SW480 (cell line): Measurements from ENCODE around the gene NTNG2.
"Not testable (repeated sequence)": the region's sequence is repeated elsewhere in the genome, so short reads cannot be mapped to it uniquely, and the experiment has no call there.

ENCODE experiments used
- DNase-seq: peaks from one replicate; pipeline ENCODE4 v3.0.0-alpha.2; 2016; ENCODE audit warnings: low spot score

Gene NTNG2

DNA sequence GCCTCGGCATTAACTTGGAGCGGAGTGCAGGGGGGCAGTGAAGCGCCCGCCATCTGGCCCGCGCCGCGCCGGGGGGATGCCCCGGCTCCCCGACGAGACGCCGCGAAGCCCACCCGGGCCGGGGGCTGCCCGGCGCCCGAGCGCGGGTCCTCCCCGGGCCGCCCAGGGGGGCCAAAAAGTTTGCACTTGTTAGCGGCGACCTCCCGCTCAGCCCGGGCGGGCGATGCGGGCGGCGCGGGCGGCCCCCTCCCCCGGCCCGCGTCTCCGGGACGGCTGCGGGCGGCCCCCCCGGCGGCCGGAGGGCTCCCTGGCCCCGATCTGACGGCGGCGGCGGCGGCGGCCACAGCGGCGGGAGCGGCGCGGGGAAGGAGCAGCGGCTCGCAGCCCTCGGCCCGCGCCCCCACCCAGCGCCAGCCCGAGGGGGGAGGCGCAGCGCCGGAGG lies at the start of gene NTNG2:
Gene NTNG2, plus strand, starts transcription at position 316 of the 442 bp plus-strand sequence. CDS start 4,774 bp downstream, outside the sequence.
- DNase-seq = no peak

- peak; percentile 56 for DNase-seq
These were observed 47.7 kb upstream of the NTNG2 start for GRCh38 chr9:132114102-132114707.

GRCh38 chr9:132116583-132116982 lies 45.3 kb upstream of the NTNG2 start:
- no peak for DNase-seq

DNA sequence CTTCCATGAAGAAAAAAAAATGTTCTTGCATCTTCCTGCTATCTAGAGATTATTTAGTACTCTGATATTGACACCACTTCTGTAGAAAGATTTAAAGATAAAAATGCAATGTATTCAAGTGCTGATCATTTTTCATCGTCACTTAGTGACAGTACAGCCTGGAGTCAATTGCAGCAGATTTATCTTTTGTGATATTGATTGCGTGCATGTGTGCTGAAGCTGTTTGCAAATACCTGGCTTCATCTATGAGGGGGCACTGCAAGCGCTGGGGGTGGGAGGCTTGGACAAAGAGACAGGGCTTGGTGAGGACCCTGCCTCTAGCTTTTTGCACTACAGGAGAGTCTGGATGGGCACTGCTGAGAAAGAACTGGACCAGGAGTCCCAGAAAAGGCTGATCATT lies 44.2 kb upstream of the NTNG2 start:
- DNase-seq = no peak

DNA sequence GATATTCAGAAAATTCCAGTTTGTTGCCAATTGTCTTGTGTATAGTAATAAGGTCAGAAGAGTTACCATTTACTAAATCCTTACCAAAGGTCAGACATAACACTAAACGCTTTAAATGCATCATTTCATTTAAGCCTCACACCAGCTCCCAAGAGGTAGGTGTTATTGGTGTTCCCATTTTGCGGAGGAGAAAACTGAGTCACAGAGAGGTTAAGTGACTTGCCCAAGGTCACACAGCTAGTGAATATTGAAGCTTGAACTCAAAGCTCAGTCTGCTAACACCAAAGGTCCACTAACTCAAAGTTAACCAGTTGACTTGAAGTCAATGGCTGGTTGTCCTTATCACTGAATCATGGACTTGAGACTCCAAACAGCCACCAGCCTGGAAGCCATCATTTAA lies 40.8 kb upstream of the NTNG2 start:
- DNase-seq = no peak

DNA sequence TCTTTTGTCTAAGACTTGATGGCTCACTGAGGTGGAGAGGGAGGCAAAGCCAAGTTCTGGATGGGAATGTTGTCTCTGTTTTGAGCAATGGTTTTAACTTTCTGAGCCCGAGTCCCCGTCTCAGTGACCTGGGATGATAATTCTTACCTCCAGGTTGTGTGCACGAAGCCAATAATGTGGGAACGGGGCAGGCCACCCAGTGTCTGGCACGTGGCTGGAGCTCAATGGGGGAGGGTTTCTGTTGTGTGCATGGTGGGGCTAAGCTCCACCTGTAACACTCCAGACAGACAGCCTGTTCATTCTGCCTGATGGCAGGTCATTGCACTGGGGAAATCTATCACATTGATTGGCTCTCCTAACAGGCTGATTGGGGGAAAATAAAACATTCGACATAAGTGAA lies 37.1 kb upstream of the NTNG2 start:
- no peak for DNase-seq

DNA sequence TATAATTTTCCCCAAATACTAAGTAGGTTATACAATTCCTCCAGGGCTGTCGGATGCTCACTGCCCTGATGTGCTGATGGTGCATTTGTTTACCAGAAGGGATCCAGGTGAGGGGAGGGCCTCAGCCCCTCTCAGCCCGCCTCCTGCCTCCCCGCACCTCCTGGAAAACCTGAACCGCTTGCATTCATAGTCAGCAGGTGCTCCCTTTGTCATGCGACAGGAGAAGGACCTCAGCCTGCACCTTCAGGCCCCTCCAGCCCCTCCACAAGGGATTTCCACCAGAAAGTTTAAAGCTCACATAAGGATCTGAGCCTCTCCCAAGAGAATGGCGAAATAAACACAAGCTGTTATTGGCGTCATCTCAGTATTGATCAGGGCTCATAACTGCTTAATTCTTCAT lies 36.5 kb upstream of the NTNG2 start:
- no peak for DNase-seq

GRCh38 chr9:132125944-132126679 lies 35.7 kb upstream of the NTNG2 start:
- DNase-seq = no peak

DNA sequence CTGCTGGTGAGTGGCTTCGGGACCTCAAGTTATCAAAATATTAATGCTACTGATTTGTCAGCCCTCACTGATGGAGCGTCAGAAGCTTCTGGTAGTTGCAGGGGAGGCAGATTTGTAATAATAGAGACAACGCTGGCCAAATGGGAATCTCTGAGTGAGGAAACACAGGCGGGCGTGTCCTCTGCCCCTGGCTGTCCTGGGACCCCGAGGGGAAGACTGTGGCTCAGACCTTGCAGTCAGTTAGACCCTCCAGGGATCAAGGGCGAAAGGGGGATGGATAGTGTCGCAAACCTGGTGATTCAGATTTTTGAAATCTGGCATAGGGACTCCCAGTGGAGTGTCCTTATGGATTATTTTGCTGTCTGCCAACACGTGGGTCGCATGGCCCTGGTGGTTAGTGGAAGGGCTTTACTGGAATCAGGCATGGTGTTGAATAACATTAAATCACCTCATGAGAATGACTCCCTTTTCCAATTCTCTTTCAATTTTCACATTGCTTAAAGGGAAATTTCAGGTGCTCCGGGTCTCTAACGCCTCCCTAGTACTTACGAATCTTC lies 35.1 kb upstream of the NTNG2 start:
- no peak for DNase-seq

DNA sequence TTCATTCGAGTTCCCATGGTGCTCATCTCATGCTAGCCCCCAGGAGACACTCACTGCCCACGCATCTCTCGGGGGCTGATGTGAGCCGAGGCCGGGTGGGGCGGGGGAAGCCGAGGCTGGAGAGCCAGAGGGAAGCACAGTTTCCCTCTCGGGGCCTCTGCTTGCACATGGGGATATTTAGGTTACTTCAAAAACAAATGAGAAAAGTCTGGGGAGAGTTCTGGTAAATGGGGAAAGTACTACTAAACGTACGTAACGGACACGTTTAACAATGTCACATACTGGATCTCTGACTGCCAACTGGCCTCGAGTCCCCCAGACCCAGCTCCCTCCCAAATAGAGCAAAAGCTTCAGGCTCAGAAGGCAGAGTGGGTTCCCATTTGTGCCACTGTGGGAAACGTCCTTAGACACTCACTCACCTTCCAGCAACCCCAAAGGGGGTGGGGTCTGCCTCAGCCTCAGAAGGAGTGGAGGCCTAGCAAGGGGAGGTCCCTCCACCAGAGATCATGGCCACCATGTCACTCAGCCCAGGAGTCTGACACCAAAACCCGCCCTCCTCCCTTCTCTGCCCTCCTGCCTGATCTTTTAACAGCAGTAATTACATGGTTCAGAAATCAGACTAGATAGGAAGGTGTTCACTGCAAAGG lies 33.8 kb upstream of the NTNG2 start:
- DNase-seq = no peak

DNA sequence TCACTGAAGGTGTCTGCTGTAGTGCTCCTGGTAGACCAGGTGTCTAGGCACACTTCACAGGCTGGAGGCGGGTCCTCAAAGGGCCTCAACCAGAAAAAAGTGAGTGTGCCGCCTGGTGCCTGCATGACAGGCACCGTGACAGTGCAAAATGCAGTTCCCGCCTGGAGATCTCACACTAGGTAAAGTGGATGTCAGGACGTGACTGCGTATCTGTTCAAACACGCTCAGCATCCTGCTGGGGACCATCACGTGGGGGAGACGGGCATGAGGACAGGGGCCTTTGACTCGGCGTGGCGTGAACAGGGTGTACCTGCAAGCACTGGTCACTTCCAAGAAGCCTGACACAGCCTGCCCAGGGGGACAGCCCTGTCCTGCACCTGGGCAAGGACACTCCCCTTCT lies 32.3 kb upstream of the NTNG2 start:
- no peak for DNase-seq

- DNase-seq = not testable (repeated sequence)
These were observed 27.8 kb upstream of the NTNG2 start for GRCh38 chr9:132134085-132134484.

DNA sequence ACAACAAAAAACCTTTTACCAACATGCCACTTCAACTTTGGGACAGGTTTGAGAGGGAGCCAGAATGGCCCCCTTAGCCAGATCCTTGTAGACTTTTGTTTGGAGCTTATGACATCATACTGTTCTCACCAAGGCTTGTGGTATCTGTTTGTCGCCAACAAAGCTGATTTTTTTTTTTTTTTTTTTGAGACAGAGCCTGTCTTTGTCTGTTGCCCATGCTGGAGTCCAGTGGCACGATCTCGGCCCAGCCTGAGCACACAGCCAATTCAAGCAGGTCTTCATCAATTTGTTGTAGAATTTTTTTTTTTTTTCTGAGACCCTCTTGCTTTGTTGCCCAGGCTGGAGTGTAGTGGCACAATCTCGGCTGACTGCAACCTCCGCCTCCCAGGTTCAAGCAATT lies 26.4 kb upstream of the NTNG2 start:
- DNase-seq = no peak

- no peak for DNase-seq
These were observed 25.6 kb upstream of the NTNG2 start for GRCh38 chr9:132136151-132136780.

DNA sequence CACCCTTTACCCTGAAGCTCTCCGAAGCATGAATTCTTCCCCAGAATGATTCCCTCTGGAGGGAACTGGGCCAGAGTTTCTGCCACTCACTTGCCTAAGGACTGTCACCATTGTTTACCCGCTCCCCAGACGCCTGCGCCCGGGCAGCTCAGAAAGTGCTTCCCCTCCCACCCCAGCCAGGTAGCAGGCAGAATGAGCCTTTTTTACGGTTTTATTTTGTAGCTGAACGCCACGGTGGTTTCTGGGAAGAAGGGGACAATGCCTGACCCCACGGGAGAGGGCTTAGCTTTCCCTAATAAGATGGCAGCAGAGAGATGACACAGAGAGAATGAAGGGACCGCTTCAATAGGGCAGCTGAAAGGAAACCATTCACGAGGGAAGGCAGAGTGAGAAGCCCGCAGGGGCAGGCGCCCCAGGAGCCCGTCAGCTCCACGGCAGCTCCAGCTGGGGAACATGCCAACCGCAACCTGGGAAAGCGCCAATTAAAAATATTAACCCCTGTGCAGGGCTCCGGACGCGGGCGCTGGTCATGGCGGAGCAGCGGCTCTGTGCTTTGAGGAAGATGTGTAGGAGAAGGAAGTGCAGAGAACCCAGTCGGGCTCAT lies 20.4 kb upstream of the NTNG2 start:
- DNase-seq = peak; percentile 20

DNA sequence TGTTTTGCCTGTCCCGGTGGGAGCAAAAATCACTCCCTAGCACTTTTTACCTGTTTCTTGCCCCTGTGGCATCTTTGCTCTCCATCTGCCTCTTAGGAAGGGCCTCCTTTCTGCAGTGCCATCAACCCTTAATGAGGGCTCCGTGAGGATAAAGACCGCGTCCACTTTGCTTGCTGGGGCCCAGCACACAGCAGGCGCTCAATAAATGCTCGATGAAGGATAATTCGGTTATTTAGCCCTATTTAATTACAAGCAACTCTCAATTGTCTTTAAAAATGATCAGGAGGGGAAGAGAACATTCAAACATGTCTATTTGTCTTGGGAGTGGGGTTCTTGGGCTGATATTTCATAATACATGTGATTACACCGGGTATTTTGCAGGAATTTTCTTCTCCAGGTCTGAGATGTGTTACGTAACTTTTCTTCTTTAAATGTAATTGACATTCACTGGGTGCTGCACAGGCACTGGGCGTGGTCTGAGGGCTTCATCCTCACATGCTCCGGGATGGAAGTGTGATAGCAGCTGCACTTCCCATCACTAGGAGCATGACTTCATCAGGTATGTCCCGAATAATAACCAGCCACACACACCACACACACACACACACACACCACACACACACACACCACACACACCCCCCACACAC lies 19.8 kb upstream of the NTNG2 start:
- peak; percentile 50 for DNase-seq

- no peak for DNase-seq
These were observed 18.9 kb upstream of the NTNG2 start for GRCh38 chr9:132142924-132143323.

GRCh38 chr9:132143359-132143758 lies 18.5 kb upstream of the NTNG2 start:
- DNase-seq = no peak

- DNase-seq = no peak
These were observed 17.0 kb upstream of the NTNG2 start for GRCh38 chr9:132144708-132145365.

GRCh38 chr9:132146039-132146438 lies 15.8 kb upstream of the NTNG2 start:
- no peak for DNase-seq

DNA sequence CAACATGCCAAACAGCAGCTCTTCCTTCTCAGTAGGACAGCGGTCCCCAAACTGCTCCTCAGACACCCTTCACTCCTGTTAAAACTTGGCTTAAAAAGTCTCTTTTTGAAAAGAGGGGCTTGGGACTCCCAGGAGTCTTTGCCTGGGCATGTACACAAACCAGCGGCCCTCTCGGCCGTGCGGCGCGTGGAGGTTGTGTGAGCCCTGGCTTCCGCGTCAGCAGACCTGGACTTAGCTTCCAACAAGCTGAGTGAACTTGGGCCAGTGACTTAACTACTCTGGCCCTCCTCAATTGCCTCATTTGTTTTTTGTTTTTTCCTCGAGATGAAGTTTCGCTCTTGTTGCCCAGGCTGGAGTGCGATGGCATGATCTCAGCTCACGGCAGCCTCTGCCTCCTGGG lies 15.3 kb upstream of the NTNG2 start:
- no peak for DNase-seq
